Adrenal gland (tissue), 5 donors: ENCODE measurements around the gene LMO7.

Source experiments
- POLR2A ChIP-seq, 2 donors: fragments of 450-650 bp; IDR thresholded peaks; one replicate each; pipeline ENCODE4 v1.6.1; 2017; ENCODE audit warnings: antibody characterized with exemption in 2 of 2, mild to moderate bottlenecking in 2 of 2, moderate library complexity in 1 of 2
- TF ChIP-seq, protein P1 (sequence below), 6 experiments: fragments of 450-650 bp in 4 of 6; fragments of 200-600 bp in 2 of 6; sonication (generic) in 1 of 6; IDR thresholded peaks; 1 replicate in 5 of 6; 2 replicates in 1 of 6; pipeline versions ENCODE4 v1.5.1 to v1.8.0; 2016 to 2021; ENCODE audit warnings: antibody characterized with exemption in 6 of 6, mild to moderate bottlenecking in 2 of 6, moderate library complexity in 1 of 6
- donor health status: DM: no; HTN: no; CAD: no.

DNA sequence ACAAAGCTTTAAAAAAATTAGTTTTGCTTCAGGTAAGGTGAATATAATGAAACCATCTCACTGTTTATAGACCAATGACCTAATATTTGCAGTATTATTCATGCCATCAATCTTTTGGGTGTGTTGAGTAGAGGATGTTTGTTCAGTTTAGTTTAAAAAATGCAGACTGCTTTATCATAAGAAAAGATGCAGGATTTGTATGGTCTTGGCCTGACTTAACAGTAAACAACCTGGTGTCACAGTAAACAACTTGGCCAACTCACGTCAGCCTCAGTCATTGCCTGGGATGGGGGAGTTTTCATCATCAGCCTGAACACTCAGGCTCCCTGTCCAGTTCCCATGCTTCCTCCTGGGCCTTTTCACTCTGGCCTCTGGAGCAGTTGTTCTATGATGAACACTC, 55.1 kb downstream of the LMO7 start:
- TF ChIP-seq, protein P1, sequence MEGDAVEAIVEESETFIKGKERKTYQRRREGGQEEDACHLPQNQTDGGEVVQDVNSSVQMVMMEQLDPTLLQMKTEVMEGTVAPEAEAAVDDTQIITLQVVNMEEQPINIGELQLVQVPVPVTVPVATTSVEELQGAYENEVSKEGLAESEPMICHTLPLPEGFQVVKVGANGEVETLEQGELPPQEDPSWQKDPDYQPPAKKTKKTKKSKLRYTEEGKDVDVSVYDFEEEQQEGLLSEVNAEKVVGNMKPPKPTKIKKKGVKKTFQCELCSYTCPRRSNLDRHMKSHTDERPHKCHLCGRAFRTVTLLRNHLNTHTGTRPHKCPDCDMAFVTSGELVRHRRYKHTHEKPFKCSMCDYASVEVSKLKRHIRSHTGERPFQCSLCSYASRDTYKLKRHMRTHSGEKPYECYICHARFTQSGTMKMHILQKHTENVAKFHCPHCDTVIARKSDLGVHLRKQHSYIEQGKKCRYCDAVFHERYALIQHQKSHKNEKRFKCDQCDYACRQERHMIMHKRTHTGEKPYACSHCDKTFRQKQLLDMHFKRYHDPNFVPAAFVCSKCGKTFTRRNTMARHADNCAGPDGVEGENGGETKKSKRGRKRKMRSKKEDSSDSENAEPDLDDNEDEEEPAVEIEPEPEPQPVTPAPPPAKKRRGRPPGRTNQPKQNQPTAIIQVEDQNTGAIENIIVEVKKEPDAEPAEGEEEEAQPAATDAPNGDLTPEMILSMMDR (IDR thresholded peaks at IDR 0.05) = no peak
- TF ChIP-seq POLR2A (IDR thresholded peaks at IDR 0.05) = no peak
